ENCODE data around the gene KRTAP12-1. TPM values are rescaled to one million over a fixed set of nuclear protein-coding genes. Genes with fewer than 3 reads are reported as not detected.

The KRTAP12-1 gene
- total RNA-seq, 1 experiment from 2014 or later = 0.63 TPM

DNA sequence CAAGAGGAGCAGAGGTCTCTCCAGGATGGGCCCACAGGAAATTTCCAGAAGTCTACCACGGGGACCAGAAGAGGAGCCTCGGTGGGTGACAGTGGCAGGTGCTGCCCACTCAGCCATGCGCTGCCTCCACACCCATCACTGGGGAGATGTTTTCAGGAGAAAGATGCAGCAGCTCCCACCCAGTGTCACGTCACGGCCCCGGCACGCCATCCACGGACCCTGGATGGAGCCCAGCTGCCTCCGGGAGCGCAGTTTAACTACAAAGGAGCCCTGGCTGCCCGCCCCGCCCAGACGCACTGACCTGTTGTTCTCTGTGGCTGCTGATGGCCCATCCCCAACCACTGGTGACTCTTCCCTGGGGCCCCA is 22.7 kb upstream of the KRTAP12-1 start:
- Mint-ChIP-seq H3K27me3 (ENCODE audit: low read depth) (peaks cover 41% of the 10 kb centered on the region), H3K36me3 (no peaks in the 10 kb centered on the region), H3K9me3 (no peaks in the 10 kb centered on the region), H3K27ac (peak overlapping the region; percentile 100), H3K4me3 (peak overlapping the region; percentile 75), H3K4me1 (peaks cover 81% of the 10 kb centered on the region)
- DNase-seq (ENCODE audit: low spot score) = peak; percentile 60
- CTCF ChIA-PET = interaction anchor here (1.0 to 2.1 kb wide), 3 partner anchors 14 to 194 kb away, joined by 5 to 8 read pairs (median 6); no protein-coding TSS in a partner anchor
- TF ChIP-seq, protein P1, sequence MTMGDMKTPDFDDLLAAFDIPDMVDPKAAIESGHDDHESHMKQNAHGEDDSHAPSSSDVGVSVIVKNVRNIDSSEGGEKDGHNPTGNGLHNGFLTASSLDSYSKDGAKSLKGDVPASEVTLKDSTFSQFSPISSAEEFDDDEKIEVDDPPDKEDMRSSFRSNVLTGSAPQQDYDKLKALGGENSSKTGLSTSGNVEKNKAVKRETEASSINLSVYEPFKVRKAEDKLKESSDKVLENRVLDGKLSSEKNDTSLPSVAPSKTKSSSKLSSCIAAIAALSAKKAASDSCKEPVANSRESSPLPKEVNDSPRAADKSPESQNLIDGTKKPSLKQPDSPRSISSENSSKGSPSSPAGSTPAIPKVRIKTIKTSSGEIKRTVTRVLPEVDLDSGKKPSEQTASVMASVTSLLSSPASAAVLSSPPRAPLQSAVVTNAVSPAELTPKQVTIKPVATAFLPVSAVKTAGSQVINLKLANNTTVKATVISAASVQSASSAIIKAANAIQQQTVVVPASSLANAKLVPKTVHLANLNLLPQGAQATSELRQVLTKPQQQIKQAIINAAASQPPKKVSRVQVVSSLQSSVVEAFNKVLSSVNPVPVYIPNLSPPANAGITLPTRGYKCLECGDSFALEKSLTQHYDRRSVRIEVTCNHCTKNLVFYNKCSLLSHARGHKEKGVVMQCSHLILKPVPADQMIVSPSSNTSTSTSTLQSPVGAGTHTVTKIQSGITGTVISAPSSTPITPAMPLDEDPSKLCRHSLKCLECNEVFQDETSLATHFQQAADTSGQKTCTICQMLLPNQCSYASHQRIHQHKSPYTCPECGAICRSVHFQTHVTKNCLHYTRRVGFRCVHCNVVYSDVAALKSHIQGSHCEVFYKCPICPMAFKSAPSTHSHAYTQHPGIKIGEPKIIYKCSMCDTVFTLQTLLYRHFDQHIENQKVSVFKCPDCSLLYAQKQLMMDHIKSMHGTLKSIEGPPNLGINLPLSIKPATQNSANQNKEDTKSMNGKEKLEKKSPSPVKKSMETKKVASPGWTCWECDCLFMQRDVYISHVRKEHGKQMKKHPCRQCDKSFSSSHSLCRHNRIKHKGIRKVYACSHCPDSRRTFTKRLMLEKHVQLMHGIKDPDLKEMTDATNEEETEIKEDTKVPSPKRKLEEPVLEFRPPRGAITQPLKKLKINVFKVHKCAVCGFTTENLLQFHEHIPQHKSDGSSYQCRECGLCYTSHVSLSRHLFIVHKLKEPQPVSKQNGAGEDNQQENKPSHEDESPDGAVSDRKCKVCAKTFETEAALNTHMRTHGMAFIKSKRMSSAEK (CRISPR knock-in tag; IDR thresholded peaks at IDR 0.05; ENCODE audit: borderline replicate concordance) = no peak
- TF ChIP-seq, protein P2, sequence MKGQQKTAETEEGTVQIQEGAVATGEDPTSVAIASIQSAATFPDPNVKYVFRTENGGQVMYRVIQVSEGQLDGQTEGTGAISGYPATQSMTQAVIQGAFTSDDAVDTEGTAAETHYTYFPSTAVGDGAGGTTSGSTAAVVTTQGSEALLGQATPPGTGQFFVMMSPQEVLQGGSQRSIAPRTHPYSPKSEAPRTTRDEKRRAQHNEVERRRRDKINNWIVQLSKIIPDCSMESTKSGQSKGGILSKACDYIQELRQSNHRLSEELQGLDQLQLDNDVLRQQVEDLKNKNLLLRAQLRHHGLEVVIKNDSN (CRISPR knock-in tag; IDR thresholded peaks at IDR 0.05) = no peak
- TF ChIP-seq IRF2 (CRISPR knock-in tag; IDR thresholded peaks at IDR 0.05; ENCODE audit: borderline replicate concordance, low read depth) = no peak
- no peak for TF ChIP-seq ZNF263 (CRISPR knock-in tag; IDR thresholded peaks at IDR 0.05; ENCODE audit: low read depth)
- no peak for TF ChIP-seq ATF6 (CRISPR knock-in tag; IDR thresholded peaks at IDR 0.05)
- no peak for TF ChIP-seq ZNF425 (CRISPR knock-in tag; conservative IDR thresholded peaks at IDR 0.05)
- TF ChIP-seq ZBTB43 (CRISPR knock-in tag; IDR thresholded peaks at IDR 0.05) = no peak
- TF ChIP-seq NR1H2 (CRISPR knock-in tag; IDR thresholded peaks at IDR 0.05) = no peak
- TF ChIP-seq ELF4 (CRISPR knock-in tag; IDR thresholded peaks at IDR 0.05; ENCODE audit: low read depth) = no peak
- no peak for TF ChIP-seq ZNF121 (CRISPR knock-in tag; IDR thresholded peaks at IDR 0.05)
- TF ChIP-seq ZNF671 (CRISPR knock-in tag; IDR thresholded peaks at IDR 0.05) = no peak
- no peak for TF ChIP-seq TP53 (CRISPR knock-in tag; IDR thresholded peaks at IDR 0.05)
- no peak for TF ChIP-seq CREM (CRISPR knock-in tag; IDR thresholded peaks at IDR 0.05)
- TF ChIP-seq ETV6 (CRISPR knock-in tag; IDR thresholded peaks at IDR 0.05) = no peak
- no peak for TF ChIP-seq TCF7 (CRISPR knock-in tag; IDR thresholded peaks at IDR 0.05; ENCODE audit: low read depth)
- no peak for TF ChIP-seq JUN (CRISPR knock-in tag; IDR thresholded peaks at IDR 0.05)
- POLR2A ChIA-PET = no interaction called here
- peak; percentile 4; the same call in 1 of the 2 replicates for ATAC-seq
